HepG2 (cell line): ENCODE data around the gene PIH1D2. TPM values are rescaled to one million over a fixed set of nuclear protein-coding genes. Genes with fewer than 3 reads are reported as not detected.
"Not testable (repeated sequence)": the region's sequence is repeated elsewhere in the genome, so short reads cannot be mapped to it uniquely, and the experiment has no call there.

ENCODE experiments used
- ATAC-seq: fragments of 200-7000 bp; cut with Tn5 transposase; 3 replicates; pipeline ENCODE4 v1.9.1; 2020; ENCODE audit warnings: mild to moderate bottlenecking, moderate library complexity
- BruUV-seq: library from RNA; stranded (reverse); fragments of 400-500 nt; replicated peaks from 2 replicates; lab custom pipeline; 2021; lab: Mats Ljungman, UMichigan
- CTCF ChIA-PET: fragments of 300-600 bp; formaldehyde crosslinking; extraction: SDS; loops from one replicate; lab custom pipeline; 2021; ENCODE audit warnings: low total read pairs, inconsistent platforms, low intra/inter-chr PET ratio; lab: Yijun Ruan, JAX
- POLR2A ChIA-PET: fragments of 350-600 bp; sonication (Branson Sonifier 250); formaldehyde crosslinking; loops from one replicate; lab custom pipeline; 2020; ENCODE audit warnings: antibody characterized with exemption, inconsistent platforms; lab: Yijun Ruan, JAX
- DNase-seq: peaks from one replicate; pipeline ENCODE4 v3.0.0-alpha.2; 2015; ENCODE audit warnings: low spot score
- FAIRE-seq: peaks from 3 replicates; lab custom pipeline; 2011; peaks lifted over from hg19 to GRCh38; lab: Jason Lieb, UNC
- H2AFZ ChIP-seq: one replicate; pipeline ENCODE4 v1.6.1; 2011; ENCODE audit warnings: low read length, inconsistent platforms
- H3K27ac ChIP-seq: fragments of 300-600 bp; 3 replicates; pipeline ENCODE4 v1.8.0; 2011; ENCODE audit warnings: mixed run types, mild to moderate bottlenecking, mixed read lengths, low read length, inconsistent platforms; ENCODE audit not compliant: insufficient read depth; ENCODE audit errors: extremely low read length
- H3K27me3 ChIP-seq, 2 experiments: fragments of 200-600 bp in 1 of 2; 2 replicates in 1 of 2; 3 replicates in 1 of 2; pipeline versions ENCODE4 v1.6.0 to v1.8.0; 2011; ENCODE audit warnings: low read length in 2 of 2, mild to moderate bottlenecking in 2 of 2, moderate library complexity in 2 of 2, inconsistent platforms in 1 of 2; ENCODE audit not compliant: insufficient read depth in 2 of 2, control insufficient read depth in 1 of 2
- H3K36me3 ChIP-seq, 2 experiments: fragments of 200-600 bp in 1 of 2; replicated peaks in 1 of 2; 2 replicates in 1 of 2; 3 replicates in 1 of 2; pipeline versions ENCODE4 v1.5.1 to v1.8.0; 2011; ENCODE audit warnings: low read length in 2 of 2, inconsistent platforms in 1 of 2; ENCODE audit not compliant: insufficient read depth in 2 of 2, control insufficient read depth in 1 of 2
- H3K4me1 ChIP-seq: 2 replicates; pipeline ENCODE4 v1.5.1; 2012; ENCODE audit warnings: low read length, inconsistent platforms; ENCODE audit not compliant: insufficient read depth
- H3K4me2 ChIP-seq: 2 replicates; pipeline ENCODE4 v1.6.0; 2011; ENCODE audit warnings: low read depth, low read length, inconsistent platforms
- H3K4me3 ChIP-seq, 3 experiments: fragments of 200-600 bp in 1 of 3; sonication (generic), shearing (Covaris generic) in 1 of 3; replicated peaks in 1 of 3; 2 replicates each; pipeline ENCODE4 v1.5.1; 2011 to 2016; ENCODE audit warnings: low read length in 3 of 3, inconsistent platforms in 2 of 3, low read depth in 2 of 3, mild to moderate bottlenecking in 2 of 3, control low read depth in 1 of 3, mixed read lengths in 1 of 3; ENCODE audit not compliant: insufficient read depth in 1 of 3
- H3K79me2 ChIP-seq: one replicate; pipeline ENCODE4 v1.6.1; 2011; ENCODE audit warnings: low read length, inconsistent platforms; ENCODE audit not compliant: insufficient read depth
- H3K9ac ChIP-seq: 2 replicates; pipeline ENCODE4 v1.6.0; 2011; ENCODE audit warnings: mild to moderate bottlenecking, low read depth, low read length, inconsistent platforms; ENCODE audit not compliant: insufficient read depth
- H3K9me3 ChIP-seq: 2 replicates; pipeline ENCODE4 v1.5.1; 2012; ENCODE audit warnings: mild to moderate bottlenecking, low read length
- H4K20me1 ChIP-seq: 2 replicates; pipeline ENCODE4 v1.6.0; 2011; ENCODE audit warnings: inconsistent platforms, mild to moderate bottlenecking, low read length, moderate library complexity; ENCODE audit not compliant: insufficient read depth
- RORA ChIP-seq: sonication (generic); formaldehyde crosslinking; IDR thresholded peaks from 2 replicates; pipeline ENCODE4 v1.5.0; 2020; ENCODE audit warnings: mild to moderate bottlenecking, missing genetic modification reagents, moderate library complexity
- WGBS: methylation state at CpG from one replicate; pipeline ENCODE4 v1.1.6; 2017; ENCODE audit warnings: low lambda C conversion rate; 5-methylcytosine and 5-hydroxymethylcytosine counted together
- in situ Hi-C: cut with HindIII; loops from 2 replicates; pipeline ENCODE4 v1.10.0; 2017; ENCODE audit warnings: low pct_unique_long_range_greater_than_20kb; ENCODE audit not compliant: extremely low pct_ligation_motif_present
- intact Hi-C: fragments of 100-400 bp; cut with micrococcal nuclease; formaldehyde crosslinking; loops from one replicate; pipeline ENCODE4 v1.10.0; 2022; ENCODE audit not compliant: unreplicated experiment
- polyA plus RNA-seq, 8 experiments: library from polyadenylated mRNA; depleted of rRNA in 3 of 8; stranded (reverse) in 7 of 8; unstranded in 1 of 8; fragments of >200 nt; fragmentation: Illumina TruSeq in 4 of 8; extraction: Trizol in 4 of 8; gene quantifications; 2 replicates each; pipeline versions ENCODE4 v1.2.1 to v1.2.3, GENCODE V29; 2011 to 2016; ENCODE audit warnings: low read depth in 4 of 8, missing spikeins in 1 of 8, mixed read lengths in 1 of 8; ENCODE audit not compliant: insufficient read depth in 1 of 8
- total RNA-seq, 5 experiments: library from RNA; depleted of rRNA; stranded (reverse); fragments of >200 nt; fragmentation: Illumina TruSeq; extraction: Trizol; gene quantifications; 2 replicates each; pipeline ENCODE4 v1.2.3, GENCODE V29; 2016; ENCODE audit warnings: low read depth in 1 of 5
- TF ChIP-seq, protein P1 (sequence below): sonication (generic); formaldehyde crosslinking; IDR thresholded peaks from 2 replicates; pipeline ENCODE4 v1.4.0; 2020; ENCODE audit warnings: missing genetic modification reagents, low read depth, mild to moderate bottlenecking, borderline replicate concordance
- TF ChIP-seq, protein P2 (sequence below): sonication (generic); formaldehyde crosslinking; IDR thresholded peaks from 2 replicates; pipeline ENCODE4 v1.4.0; 2020; ENCODE audit warnings: missing genetic modification reagents

The PIH1D2 gene
- total and polyA plus RNA-seq, 2 of the 13 experiments (the other 11 are each of a cell fraction or from before 2014, with no cell fraction given), result 0.49 to 2.7 TPM

- no peak for TF ChIP-seq RORA (CRISPR knock-in tag)
- TF ChIP-seq, protein P1, sequence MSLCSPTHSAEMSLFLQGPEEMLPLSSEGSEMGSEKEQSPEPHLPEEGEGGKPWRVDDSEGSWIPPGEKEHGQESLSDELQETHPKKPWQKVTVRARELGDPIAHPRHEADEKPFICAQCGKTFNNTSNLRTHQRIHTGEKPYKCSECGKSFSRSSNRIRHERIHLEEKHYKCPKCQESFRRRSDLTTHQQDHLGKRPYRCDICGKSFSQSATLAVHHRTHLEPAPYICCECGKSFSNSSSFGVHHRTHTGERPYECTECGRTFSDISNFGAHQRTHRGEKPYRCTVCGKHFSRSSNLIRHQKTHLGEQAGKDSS (CRISPR knock-in tag), result no peak
- TF ChIP-seq, protein P2, sequence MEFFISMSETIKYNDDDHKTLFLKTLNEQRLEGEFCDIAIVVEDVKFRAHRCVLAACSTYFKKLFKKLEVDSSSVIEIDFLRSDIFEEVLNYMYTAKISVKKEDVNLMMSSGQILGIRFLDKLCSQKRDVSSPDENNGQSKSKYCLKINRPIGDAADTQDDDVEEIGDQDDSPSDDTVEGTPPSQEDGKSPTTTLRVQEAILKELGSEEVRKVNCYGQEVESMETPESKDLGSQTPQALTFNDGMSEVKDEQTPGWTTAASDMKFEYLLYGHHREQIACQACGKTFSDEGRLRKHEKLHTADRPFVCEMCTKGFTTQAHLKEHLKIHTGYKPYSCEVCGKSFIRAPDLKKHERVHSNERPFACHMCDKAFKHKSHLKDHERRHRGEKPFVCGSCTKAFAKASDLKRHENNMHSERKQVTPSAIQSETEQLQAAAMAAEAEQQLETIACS, result no peak
- TF ChIP-seq, all 625 proteins: peak for 0
These were observed 24.0 kb downstream of the PIH1D2 start (continued) for GRCh38 chr11:112049777-112050176.

- H3K4me3 ChIP-seq, CTCF ChIA-PET, FAIRE-seq, H3K4me1 ChIP-seq, DNase-seq, POLR2A ChIA-PET, in situ Hi-C loops, H3K27ac ChIP-seq, H3K9ac ChIP-seq, BruUV-seq, H3K4me2 ChIP-seq, H3K79me2 ChIP-seq, H3K27me3 ChIP-seq, H3K9me3 ChIP-seq, H2AFZ ChIP-seq, intact Hi-C loops, ATAC-seq, H4K20me1 ChIP-seq: not testable (repeated sequence)
- peaks cover 5 to 62% of the 10 kb centered on the region in 2 experiments for H3K36me3 ChIP-seq
- WGBS, result 100% methylated on average over 3 of the region's 3 CpGs
These were observed 25.6 kb downstream of the PIH1D2 start for GRCh38 chr11:112048256-112048655.

- peaks cover 5 to 63% of the 10 kb centered on the region in 2 experiments for H3K36me3 ChIP-seq
- DNase-seq, ATAC-seq, H3K4me1 ChIP-seq, H3K9me3 ChIP-seq, intact Hi-C loops, H3K4me3 ChIP-seq, in situ Hi-C loops, H3K27me3 ChIP-seq, POLR2A ChIA-PET, H3K79me2 ChIP-seq, H2AFZ ChIP-seq, H3K9ac ChIP-seq, H4K20me1 ChIP-seq, CTCF ChIA-PET, FAIRE-seq, H3K27ac ChIP-seq, BruUV-seq, H3K4me2 ChIP-seq: not testable (repeated sequence)
- WGBS, result 94% methylated on average over 2 of the region's 2 CpGs
These were observed 27.2 kb downstream of the PIH1D2 start for GRCh38 chr11:112046647-112047046.
